Measurements from ENCODE around the gene DMRTC1.
"Not testable (repeated sequence)": the region's sequence is repeated elsewhere in the genome, so short reads cannot be mapped to it uniquely, and the experiment has no call there.

The DMRTC1 gene, protein sequence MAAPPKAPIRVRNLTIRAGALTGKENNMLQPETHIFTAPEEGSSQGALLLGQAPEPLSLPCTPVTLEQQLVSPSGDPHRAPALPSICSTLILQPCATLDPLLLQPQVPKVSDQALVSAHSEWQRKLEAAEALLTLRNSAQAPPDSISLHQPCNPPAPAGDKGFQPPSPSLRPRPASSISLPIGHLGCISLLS

DNA sequence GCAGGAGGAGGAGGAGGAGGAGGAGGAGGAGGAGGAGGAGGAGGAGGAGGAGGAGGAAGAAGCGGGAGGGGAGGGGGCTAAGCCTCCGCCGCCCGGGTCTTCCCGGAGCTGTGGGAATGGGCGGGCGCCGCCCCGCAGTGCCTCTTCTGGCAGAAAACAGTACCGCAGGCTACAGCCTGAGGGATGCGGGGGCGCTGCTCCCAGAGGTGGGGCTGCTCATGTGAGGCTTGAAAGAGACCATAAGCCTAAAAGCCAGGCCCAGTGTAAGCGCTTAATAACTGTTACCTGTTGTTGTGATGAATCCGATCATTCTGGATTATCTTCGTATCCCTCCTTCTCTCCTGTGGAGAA, at the start of gene DMRTC1:
TSS of gene DMRTC1 (minus strand) at position 19 of the 351 bp plus-strand sequence. CDS start 68,143 bp downstream, outside the sequence.
- not testable (repeated sequence) for H4K20me1 ChIP-seq (ENCODE audit: low read depth, low read length); H3K79me2 ChIP-seq (ENCODE audit: insufficient read depth, low read length); H3K36me3 ChIP-seq (ENCODE audit: low read length); H3K27ac ChIP-seq (ENCODE audit: low read depth, low read length); H3K27me3 ChIP-seq (ENCODE audit: low read length); H3K9me3 ChIP-seq (ENCODE audit: insufficient read depth, low read length); H3K9ac ChIP-seq (ENCODE audit: low read length); H3K9me2 ChIP-seq (replicated peaks; ENCODE audit: insufficient read depth, low read length); H3K4me2 ChIP-seq (ENCODE audit: low read depth, low read length, poor library complexity, severe bottlenecking); H3F3A ChIP-seq (ENCODE audit: insufficient read depth); H3K4me3 ChIP-seq (ENCODE audit: insufficient read depth, low read length, poor library complexity, severe bottlenecking); H2AFZ ChIP-seq (ENCODE audit: low read depth, low read length, severe bottlenecking)

DNA sequence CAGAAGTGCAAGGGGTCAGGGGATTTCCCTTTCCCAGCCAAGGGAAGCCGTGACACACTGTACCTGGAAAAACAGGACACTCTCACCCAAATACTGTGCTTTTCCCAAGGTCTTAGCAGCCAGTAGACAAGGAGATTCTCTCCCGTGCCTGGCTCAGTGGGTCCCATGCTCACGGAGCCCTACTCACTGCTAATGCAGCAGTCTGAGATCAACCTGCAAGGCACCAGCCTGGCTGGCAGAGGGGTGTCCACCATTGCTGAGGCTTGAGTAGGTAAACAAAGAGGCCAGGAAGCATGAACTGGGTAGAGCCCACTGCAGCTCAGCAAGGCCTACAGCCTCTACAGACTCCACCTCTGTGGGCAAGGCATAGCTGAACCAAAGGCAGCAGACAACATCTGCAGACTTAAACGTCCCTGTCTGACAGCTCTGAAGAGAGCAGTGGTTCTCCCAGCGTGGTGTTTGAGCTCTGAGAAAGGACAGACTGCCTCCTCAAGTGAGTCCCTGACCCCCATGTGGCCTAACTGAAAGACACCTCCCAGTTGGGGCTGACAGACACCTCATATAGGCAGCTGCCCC, 37.3 kb upstream of the DMRTC1 start:
- not testable (repeated sequence) for H4K20me1 ChIP-seq (ENCODE audit: low read depth, low read length); H3K9me3 ChIP-seq (ENCODE audit: insufficient read depth, low read length); H3K9ac ChIP-seq (ENCODE audit: low read length); H3K9me2 ChIP-seq (replicated peaks; ENCODE audit: insufficient read depth, low read length); H3F3A ChIP-seq (ENCODE audit: insufficient read depth); H3K36me3 ChIP-seq (ENCODE audit: low read length); H2AFZ ChIP-seq (ENCODE audit: low read depth, low read length, severe bottlenecking); H3K4me3 ChIP-seq (ENCODE audit: insufficient read depth, low read length, poor library complexity, severe bottlenecking); H3K27ac ChIP-seq (ENCODE audit: low read depth, low read length); H3K79me2 ChIP-seq (ENCODE audit: insufficient read depth, low read length); H3K4me2 ChIP-seq (ENCODE audit: low read depth, low read length, poor library complexity, severe bottlenecking); H3K27me3 ChIP-seq (ENCODE audit: low read length)

DNA sequence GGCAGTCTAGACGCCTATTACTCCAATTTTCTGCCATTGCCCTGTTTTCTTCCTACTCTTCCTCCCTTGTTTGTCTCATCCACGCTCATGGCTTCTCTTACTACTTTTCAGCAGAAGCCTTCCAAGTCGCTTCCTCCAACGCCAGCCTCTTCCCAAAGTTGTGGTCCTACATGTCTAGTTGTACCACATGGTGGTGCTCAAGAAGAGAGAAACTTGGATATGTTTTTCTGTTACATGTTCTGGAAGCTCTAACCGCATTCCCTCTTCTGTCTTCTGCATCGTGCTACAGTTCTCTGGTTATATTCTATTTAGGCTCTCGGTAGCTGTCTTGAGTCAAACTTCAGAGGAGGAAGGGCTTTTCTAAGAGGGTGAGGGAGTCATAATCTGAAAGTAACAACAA, 31.2 kb upstream of the DMRTC1 start:
- H3K79me2 ChIP-seq (ENCODE audit: insufficient read depth, low read length); H3K36me3 ChIP-seq (ENCODE audit: low read length); H3F3A ChIP-seq (ENCODE audit: insufficient read depth); H3K27ac ChIP-seq (ENCODE audit: low read depth, low read length); H3K4me2 ChIP-seq (ENCODE audit: low read depth, low read length, poor library complexity, severe bottlenecking); H2AFZ ChIP-seq (ENCODE audit: low read depth, low read length, severe bottlenecking); H3K9me2 ChIP-seq (replicated peaks; ENCODE audit: insufficient read depth, low read length); H3K9me3 ChIP-seq (ENCODE audit: insufficient read depth, low read length); H3K9ac ChIP-seq (ENCODE audit: low read length); H4K20me1 ChIP-seq (ENCODE audit: low read depth, low read length); H3K4me3 ChIP-seq (ENCODE audit: insufficient read depth, low read length, poor library complexity, severe bottlenecking); H3K27me3 ChIP-seq (ENCODE audit: low read length): not testable (repeated sequence)

DNA sequence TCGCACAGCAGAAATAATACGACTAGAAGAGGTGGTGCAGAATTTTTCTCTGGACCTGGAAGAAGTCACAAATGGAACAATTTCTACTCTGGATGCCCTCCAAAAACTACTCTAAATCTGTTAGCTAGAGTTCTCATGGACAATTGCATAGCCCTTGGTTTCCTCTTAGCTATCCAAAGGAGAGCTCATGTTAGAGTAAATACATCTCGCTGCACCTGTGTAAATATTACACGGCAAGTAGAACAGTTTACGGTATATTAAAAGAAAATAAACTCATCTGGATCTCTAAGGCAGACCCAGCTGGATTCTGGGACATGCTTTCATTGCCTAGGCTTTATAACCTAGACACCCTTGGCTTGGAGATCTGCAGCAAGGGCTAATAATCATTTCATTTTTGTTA, 28.2 kb upstream of the DMRTC1 start:
- not testable (repeated sequence) for H3K27me3 ChIP-seq (ENCODE audit: low read length); H2AFZ ChIP-seq (ENCODE audit: low read depth, low read length, severe bottlenecking); H3K27ac ChIP-seq (ENCODE audit: low read depth, low read length); H3K79me2 ChIP-seq (ENCODE audit: insufficient read depth, low read length); H3K9me2 ChIP-seq (replicated peaks; ENCODE audit: insufficient read depth, low read length); H3K4me2 ChIP-seq (ENCODE audit: low read depth, low read length, poor library complexity, severe bottlenecking); H3K4me3 ChIP-seq (ENCODE audit: insufficient read depth, low read length, poor library complexity, severe bottlenecking); H3K9ac ChIP-seq (ENCODE audit: low read length); H3K36me3 ChIP-seq (ENCODE audit: low read length); H3F3A ChIP-seq (ENCODE audit: insufficient read depth); H3K9me3 ChIP-seq (ENCODE audit: insufficient read depth, low read length); H4K20me1 ChIP-seq (ENCODE audit: low read depth, low read length)

DNA sequence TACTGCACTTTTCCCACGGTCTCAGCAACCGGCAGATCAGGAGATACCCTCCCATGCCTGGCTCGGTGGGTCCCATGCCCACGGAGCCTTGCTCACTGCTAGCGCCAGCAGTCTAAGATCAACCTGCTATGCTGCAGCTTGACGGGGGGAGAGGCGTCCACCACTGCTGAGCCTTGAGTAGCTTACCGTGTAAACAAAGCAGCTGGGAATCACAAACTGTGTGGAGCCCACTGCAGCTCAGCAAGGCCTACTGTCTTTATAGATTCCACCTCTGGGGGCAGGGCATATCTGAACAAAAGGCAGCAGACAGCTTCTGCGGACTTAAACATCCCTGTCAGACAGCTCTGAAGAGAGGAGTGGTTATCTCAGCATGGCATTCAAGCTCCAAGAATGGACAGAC, 16.3 kb upstream of the DMRTC1 start:
- not testable (repeated sequence) for H2AFZ ChIP-seq (ENCODE audit: low read depth, low read length, severe bottlenecking); H3K9me3 ChIP-seq (ENCODE audit: insufficient read depth, low read length); H3K9me2 ChIP-seq (replicated peaks; ENCODE audit: insufficient read depth, low read length); H3K27me3 ChIP-seq (ENCODE audit: low read length); H3K9ac ChIP-seq (ENCODE audit: low read length); H3F3A ChIP-seq (ENCODE audit: insufficient read depth); H3K4me2 ChIP-seq (ENCODE audit: low read depth, low read length, poor library complexity, severe bottlenecking); H3K36me3 ChIP-seq (ENCODE audit: low read length); H4K20me1 ChIP-seq (ENCODE audit: low read depth, low read length); H3K4me3 ChIP-seq (ENCODE audit: insufficient read depth, low read length, poor library complexity, severe bottlenecking); H3K79me2 ChIP-seq (ENCODE audit: insufficient read depth, low read length); H3K27ac ChIP-seq (ENCODE audit: low read depth, low read length)

DNA sequence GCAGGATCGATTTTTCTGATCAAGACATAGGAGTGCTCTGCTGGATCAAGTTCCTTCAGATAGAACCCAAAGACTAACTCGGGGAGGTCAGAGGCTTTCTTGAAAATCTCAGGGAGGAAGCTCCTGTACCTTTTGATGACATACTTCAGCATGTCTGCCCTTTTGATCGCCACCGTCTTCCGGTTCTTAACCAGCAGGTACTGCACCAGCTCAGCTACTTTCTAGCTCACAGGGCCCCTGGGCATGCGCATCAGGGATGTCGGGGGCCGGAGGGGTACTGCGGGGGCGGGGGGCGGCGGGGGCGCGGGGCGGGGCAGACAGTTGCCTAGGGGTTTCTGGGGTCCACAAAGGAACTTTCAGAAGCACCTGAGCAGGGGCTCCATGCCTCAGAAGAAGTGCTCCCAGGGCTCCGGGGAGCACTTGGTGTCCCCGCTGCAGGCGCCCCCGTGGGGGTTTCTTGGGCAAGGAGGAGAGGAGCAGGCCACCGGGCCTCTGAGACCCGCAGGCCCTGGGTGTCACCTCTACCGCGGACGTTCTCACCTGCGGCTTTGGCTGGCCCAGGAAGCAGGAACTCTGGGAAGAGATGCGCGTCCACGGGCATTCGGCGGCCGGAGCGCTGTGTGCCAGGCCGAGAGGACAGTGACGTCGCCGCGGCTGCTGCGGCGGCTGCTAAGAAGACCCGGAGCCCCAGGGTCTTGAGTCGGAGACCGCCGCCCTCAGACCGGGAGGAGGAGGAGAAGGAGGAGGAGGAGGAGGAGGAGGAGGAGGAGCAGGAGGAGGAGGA, 410 bp downstream of the DMRTC1 start:
- H3F3A ChIP-seq (ENCODE audit: insufficient read depth); H3K36me3 ChIP-seq (ENCODE audit: low read length); H3K4me2 ChIP-seq (ENCODE audit: low read depth, low read length, poor library complexity, severe bottlenecking); H4K20me1 ChIP-seq (ENCODE audit: low read depth, low read length); H3K79me2 ChIP-seq (ENCODE audit: insufficient read depth, low read length); H3K9ac ChIP-seq (ENCODE audit: low read length); H3K4me3 ChIP-seq (ENCODE audit: insufficient read depth, low read length, poor library complexity, severe bottlenecking); H3K9me3 ChIP-seq (ENCODE audit: insufficient read depth, low read length); H3K9me2 ChIP-seq (replicated peaks; ENCODE audit: insufficient read depth, low read length); H3K27ac ChIP-seq (ENCODE audit: low read depth, low read length); H3K27me3 ChIP-seq (ENCODE audit: low read length); H2AFZ ChIP-seq (ENCODE audit: low read depth, low read length, severe bottlenecking): not testable (repeated sequence)

DNA sequence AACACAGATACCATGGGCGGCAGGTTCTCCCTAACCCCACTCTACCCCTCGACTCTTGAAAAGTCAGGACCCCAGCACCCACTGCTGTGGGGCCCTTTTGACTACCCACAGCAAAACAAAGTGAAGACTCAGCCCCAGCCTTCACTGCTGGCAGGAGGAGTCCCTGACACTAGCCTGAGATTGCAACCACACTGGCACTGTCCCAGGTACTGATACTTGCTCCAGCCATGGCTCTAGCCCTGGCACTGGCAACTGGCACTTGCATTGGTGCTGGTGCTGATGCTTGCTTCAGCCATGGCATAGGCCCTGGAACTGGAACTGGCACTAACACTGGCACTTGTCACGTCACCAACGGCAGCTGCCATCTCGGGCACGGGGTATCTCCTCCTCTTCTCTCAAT, 1.4 kb downstream of the DMRTC1 start:
- H3F3A ChIP-seq (ENCODE audit: insufficient read depth); H3K36me3 ChIP-seq (ENCODE audit: low read length); H3K9ac ChIP-seq (ENCODE audit: low read length); H3K27me3 ChIP-seq (ENCODE audit: low read length); H2AFZ ChIP-seq (ENCODE audit: low read depth, low read length, severe bottlenecking); H3K79me2 ChIP-seq (ENCODE audit: insufficient read depth, low read length); H3K9me2 ChIP-seq (replicated peaks; ENCODE audit: insufficient read depth, low read length); H3K27ac ChIP-seq (ENCODE audit: low read depth, low read length); H3K9me3 ChIP-seq (ENCODE audit: insufficient read depth, low read length); H3K4me3 ChIP-seq (ENCODE audit: insufficient read depth, low read length, poor library complexity, severe bottlenecking); H4K20me1 ChIP-seq (ENCODE audit: low read depth, low read length); H3K4me2 ChIP-seq (ENCODE audit: low read depth, low read length, poor library complexity, severe bottlenecking): not testable (repeated sequence)

DNA sequence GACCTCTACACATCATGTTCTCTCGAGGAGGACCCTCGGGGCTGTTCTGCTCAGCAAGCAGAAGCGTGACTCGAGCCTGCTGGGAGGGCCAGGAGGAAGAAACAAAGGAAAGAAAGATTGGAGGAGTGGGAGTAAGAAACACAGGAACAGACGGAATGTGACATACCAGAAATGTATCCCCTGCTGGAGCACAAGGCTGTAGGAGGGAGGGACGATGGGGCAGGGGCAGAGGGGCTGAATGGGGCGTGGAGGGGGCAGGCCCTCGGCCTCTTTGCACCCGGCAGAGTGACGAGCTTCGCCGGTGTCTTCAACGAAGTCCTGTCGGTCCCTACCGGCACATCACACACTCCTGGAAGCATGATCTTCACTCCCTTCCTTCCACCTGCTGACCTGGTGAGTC, 5.7 kb downstream of the DMRTC1 start, which contains the start of gene FAM236A:
TSS of gene FAM236A (plus strand) at position 301 of the 400 bp plus-strand sequence. CDS start at position 358, 57 bp downstream.
- not testable (repeated sequence) for H3K9me2 ChIP-seq (replicated peaks; ENCODE audit: insufficient read depth, low read length); H3K27ac ChIP-seq (ENCODE audit: low read depth, low read length); H3K9ac ChIP-seq (ENCODE audit: low read length); H3K9me3 ChIP-seq (ENCODE audit: insufficient read depth, low read length); H4K20me1 ChIP-seq (ENCODE audit: low read depth, low read length); H3K36me3 ChIP-seq (ENCODE audit: low read length); H2AFZ ChIP-seq (ENCODE audit: low read depth, low read length, severe bottlenecking); H3K4me3 ChIP-seq (ENCODE audit: insufficient read depth, low read length, poor library complexity, severe bottlenecking); H3K4me2 ChIP-seq (ENCODE audit: low read depth, low read length, poor library complexity, severe bottlenecking); H3K79me2 ChIP-seq (ENCODE audit: insufficient read depth, low read length); H3F3A ChIP-seq (ENCODE audit: insufficient read depth); H3K27me3 ChIP-seq (ENCODE audit: low read length)
